Astrocyte (in vitro differentiated cells and primary cell): ENCODE measurements around the gene FMN2. TPM values are rescaled to one million over a fixed set of nuclear protein-coding genes. Genes with fewer than 3 reads are reported as not detected.

ENCODE experiments used
- DNase-seq: peaks from one replicate; pipeline ENCODE4 v3.0.0-alpha.2; 2010; ENCODE audit warnings: low read depth
- FAIRE-seq: peaks from 2 replicates; lab custom pipeline; 2011; peaks lifted over from hg19 to GRCh38; lab: Jason Lieb, UNC
- H2AFZ ChIP-seq: 2 replicates; pipeline ENCODE4 v1.6.0; 2012; ENCODE audit warnings: low read depth, low read length, inconsistent platforms
- H3K27ac ChIP-seq: 2 replicates; pipeline ENCODE4 v1.5.1; 2011; ENCODE audit warnings: low read depth, low read length, inconsistent platforms
- H3K27me3 ChIP-seq: 2 replicates; pipeline ENCODE4 v1.6.0; 2011; ENCODE audit warnings: low read length, inconsistent platforms; ENCODE audit not compliant: insufficient read depth
- H3K36me3 ChIP-seq: 2 replicates; pipeline ENCODE4 v1.5.1; 2011; ENCODE audit warnings: low read length, inconsistent platforms; ENCODE audit not compliant: insufficient read depth
- H3K4me1 ChIP-seq: 2 replicates; pipeline ENCODE4 v1.5.1; 2011; ENCODE audit warnings: low read length, inconsistent platforms; ENCODE audit not compliant: insufficient read depth
- H3K4me2 ChIP-seq: 2 replicates; pipeline ENCODE4 v1.6.0; 2012; ENCODE audit warnings: low read length, inconsistent platforms
- H3K4me3 ChIP-seq: 2 replicates; pipeline ENCODE4 v1.5.1; 2011; ENCODE audit warnings: low read depth, mild to moderate bottlenecking, low read length, inconsistent platforms; ENCODE audit not compliant: insufficient read depth
- H3K79me2 ChIP-seq: 2 replicates; pipeline ENCODE4 v1.6.0; 2012; ENCODE audit warnings: mild to moderate bottlenecking, low read length, inconsistent platforms; ENCODE audit not compliant: insufficient read depth
- H3K9ac ChIP-seq: 2 replicates; pipeline ENCODE4 v1.6.0; 2012; ENCODE audit warnings: mild to moderate bottlenecking, low read length, inconsistent platforms
- H3K9me3 ChIP-seq: 2 replicates; pipeline ENCODE4 v1.5.1; 2012; ENCODE audit warnings: low read depth, mild to moderate bottlenecking, low read length, inconsistent platforms; ENCODE audit not compliant: insufficient read depth
- H4K20me1 ChIP-seq: 2 replicates; pipeline ENCODE4 v1.6.0; 2012; ENCODE audit warnings: low read length, inconsistent platforms; ENCODE audit not compliant: insufficient read depth
- H3K27ac Mint-ChIP-seq: one replicate; pipeline ENCODE4 v1.8.0; 2021; ENCODE audit warnings: mild to moderate bottlenecking, mixed read lengths; ENCODE audit not compliant: unreplicated experiment
- H3K27me3 Mint-ChIP-seq: one replicate; pipeline ENCODE4 v1.8.0; 2021; ENCODE audit warnings: low read depth, mixed read lengths; ENCODE audit not compliant: unreplicated experiment
- H3K36me3 Mint-ChIP-seq: one replicate; pipeline ENCODE4 v1.8.0; 2021; ENCODE audit warnings: low read depth, mixed read lengths; ENCODE audit not compliant: unreplicated experiment
- H3K4me1 Mint-ChIP-seq: one replicate; pipeline ENCODE4 v1.8.0; 2021; ENCODE audit warnings: low read depth, mixed read lengths; ENCODE audit not compliant: unreplicated experiment
- H3K4me3 Mint-ChIP-seq: one replicate; pipeline ENCODE4 v1.8.0; 2021; ENCODE audit warnings: mild to moderate bottlenecking, moderate library complexity, mixed read lengths; ENCODE audit not compliant: unreplicated experiment
- H3K9me3 Mint-ChIP-seq: one replicate; pipeline ENCODE4 v1.8.0; 2021; ENCODE audit warnings: mild to moderate bottlenecking, mixed read lengths; ENCODE audit not compliant: unreplicated experiment
- CTCF ChIP-seq: IDR thresholded peaks from 2 replicates; pipeline ENCODE4 v1.5.1; 2011; ENCODE audit warnings: low read depth, mild to moderate bottlenecking, inconsistent platforms, low read length, moderate library complexity; ENCODE audit not compliant: insufficient read depth
- EZH2 ChIP-seq: IDR thresholded peaks from 2 replicates; pipeline ENCODE4 v1.6.1; 2012; ENCODE audit warnings: mild to moderate bottlenecking, low read length, inconsistent platforms; ENCODE audit not compliant: insufficient read depth
- total RNA-seq: library from RNA; stranded (reverse); gene quantifications from 2 replicates; pipeline ENCODE4 v1.2.1, GENCODE V29; 2021

FMN2 gene
- total RNA-seq, 1 donor from 2014 or later: 2.4 TPM

DNA sequence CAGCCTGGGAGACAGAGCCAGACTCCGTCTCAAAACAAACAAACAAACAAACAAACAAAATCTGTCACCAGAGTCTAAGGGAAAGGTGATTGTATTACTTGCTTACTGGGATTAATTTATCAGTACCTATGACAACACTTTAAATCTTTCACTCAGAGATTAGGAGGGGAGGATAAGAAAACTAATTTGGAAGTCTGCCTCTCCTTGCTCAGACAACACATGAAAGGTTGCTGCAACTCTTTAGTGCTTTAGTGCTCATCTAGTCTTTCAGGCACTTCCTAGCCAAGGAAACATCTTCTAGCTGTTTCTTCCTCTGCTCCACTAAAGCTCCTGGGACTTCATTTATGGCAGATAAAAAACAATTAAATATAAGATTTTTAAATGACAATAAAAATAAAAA lies 7.3 kb upstream of the FMN2 start:
- H3K4me3 Mint-ChIP-seq: no peak overlapping the region
- no peaks in the 10 kb centered on the region for H3K4me1 Mint-ChIP-seq
- no peak for DNase-seq
- H3K4me3 ChIP-seq: no peak overlapping the region
- H3K36me3 ChIP-seq: no peaks in the 10 kb centered on the region
- no peaks in the 10 kb centered on the region for H3K9me3 Mint-ChIP-seq
- H3K79me2 ChIP-seq: no peaks in the 10 kb centered on the region
- no peaks in the 10 kb centered on the region for H3K27me3 ChIP-seq
- no peak overlapping the region for H3K27ac ChIP-seq
- no peak overlapping the region for H3K4me2 ChIP-seq
- H3K9me3 ChIP-seq: no peaks in the 10 kb centered on the region
- peaks cover 6% of the 10 kb centered on the region for H3K27me3 Mint-ChIP-seq
- no peak overlapping the region for H2AFZ ChIP-seq
- H3K9ac ChIP-seq: no peak overlapping the region
- FAIRE-seq: no peak
- H3K27ac Mint-ChIP-seq: no peak overlapping the region
- TF ChIP-seq EZH2 (no peak), CTCF (no peak)
- H4K20me1 ChIP-seq: no peaks in the 10 kb centered on the region
- H3K36me3 Mint-ChIP-seq: no peaks in the 10 kb centered on the region
- H3K4me1 ChIP-seq: peaks cover 8% of the 10 kb centered on the region

DNA sequence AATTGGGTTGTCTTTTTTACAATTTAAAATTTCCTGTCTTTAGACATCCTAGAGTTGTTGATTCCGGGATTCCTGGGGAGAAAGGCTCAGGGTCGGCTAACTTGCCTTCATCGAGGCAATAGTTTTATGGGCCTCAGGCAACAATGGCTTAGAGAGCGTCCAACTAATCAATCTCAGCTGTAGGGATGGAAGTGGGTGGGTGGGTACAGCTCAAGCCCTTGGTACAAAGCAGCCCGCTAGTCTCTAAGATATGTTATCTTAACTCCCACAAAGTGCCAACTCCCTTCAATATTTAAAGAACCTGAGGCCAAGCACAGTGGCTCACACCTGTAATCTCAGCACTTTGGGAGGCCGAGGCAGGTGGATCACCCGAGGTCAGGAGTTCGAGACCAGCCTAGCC lies 6.9 kb upstream of the FMN2 start:
- H3K27ac Mint-ChIP-seq: no peak overlapping the region

More for the DNA sequence above, 6.9 kb upstream of the FMN2 start:
- no peaks in the 10 kb centered on the region for H3K36me3 Mint-ChIP-seq
- Histone ChIP-seq H3K4me2 (no peak overlapping the region), H3K4me3 (no peak overlapping the region), H3K9me3 (no peaks in the 10 kb centered on the region), H3K36me3 (no peaks in the 10 kb centered on the region), H4K20me1 (no peaks in the 10 kb centered on the region), H3K79me2 (no peaks in the 10 kb centered on the region), H2AFZ (no peak overlapping the region), H3K4me1 (peaks cover 8% of the 10 kb centered on the region), H3K27ac (no peak overlapping the region), H3K9ac (no peak overlapping the region), H3K27me3 (no peaks in the 10 kb centered on the region)
- H3K27me3 Mint-ChIP-seq: peaks cover 8% of the 10 kb centered on the region
- no peak for DNase-seq
- H3K9me3 Mint-ChIP-seq: no peaks in the 10 kb centered on the region
- TF ChIP-seq CTCF (no peak), EZH2 (no peak)
- no peaks in the 10 kb centered on the region for H3K4me1 Mint-ChIP-seq
- no peak overlapping the region for H3K4me3 Mint-ChIP-seq
- FAIRE-seq: no peak
